Lower lobe of right lung (tissue), 2 donors: ENCODE data around the gene CCDC15. TPM values are rescaled to one million over a fixed set of nuclear protein-coding genes. Genes with fewer than 3 reads are reported as not detected.

Experiments
- ATAC-seq, 2 donors: fragments of 200-7000 bp; cut with Tn5 transposase; one replicate each; pipeline ENCODE4 v1.9.1; 2020 to 2022; ENCODE audit warnings: mild to moderate bottlenecking in 2 of 2, moderate library complexity in 2 of 2
- DNase-seq: peaks from one replicate; pipeline ENCODE4 v3.0.0-alpha.2; 2020
- H3K27ac ChIP-seq: fragments of 200-600 bp; one replicate; pipeline ENCODE4 v1.8.0; 2022
- H3K27me3 ChIP-seq: fragments of 200-600 bp; one replicate; pipeline ENCODE4 v1.8.0; 2022; ENCODE audit warnings: low read depth
- H3K36me3 ChIP-seq: fragments of 200-600 bp; one replicate; pipeline ENCODE4 v1.8.0; 2022; ENCODE audit warnings: mild to moderate bottlenecking
- H3K4me1 ChIP-seq: fragments of 200-600 bp; one replicate; pipeline ENCODE4 v1.8.0; 2022
- H3K4me3 ChIP-seq: fragments of 200-600 bp; one replicate; pipeline ENCODE4 v1.8.0; 2022; ENCODE audit warnings: mild to moderate bottlenecking
- H3K9me3 ChIP-seq: fragments of 200-600 bp; one replicate; pipeline ENCODE4 v1.8.0; 2022
- CTCF ChIP-seq: fragments of 200-600 bp; IDR thresholded peaks from one replicate; pipeline ENCODE4 v1.8.0; 2022; ENCODE audit warnings: antibody characterized with exemption, mild to moderate bottlenecking
- intact Hi-C: fragments of 100-400 bp; cut with DNase I; formaldehyde crosslinking; loops from one replicate; pipeline ENCODE4 v1.11.0; 2022
- total RNA-seq: library from RNA; stranded (reverse); fragmentation: NEBNext Ultra II Directional; extraction: Animal tissue kit (Norgen Biotek cat#: 25700); gene quantifications from one replicate; pipeline ENCODE4 v1.2.1, GENCODE V29; 2021
- donor health status: DM: no; HTN: yes; CAD: no; lungs with severe emphysema.

CCDC15 gene
- total RNA-seq, 1 donor from 2014 or later, result 1.4 TPM

DNA sequence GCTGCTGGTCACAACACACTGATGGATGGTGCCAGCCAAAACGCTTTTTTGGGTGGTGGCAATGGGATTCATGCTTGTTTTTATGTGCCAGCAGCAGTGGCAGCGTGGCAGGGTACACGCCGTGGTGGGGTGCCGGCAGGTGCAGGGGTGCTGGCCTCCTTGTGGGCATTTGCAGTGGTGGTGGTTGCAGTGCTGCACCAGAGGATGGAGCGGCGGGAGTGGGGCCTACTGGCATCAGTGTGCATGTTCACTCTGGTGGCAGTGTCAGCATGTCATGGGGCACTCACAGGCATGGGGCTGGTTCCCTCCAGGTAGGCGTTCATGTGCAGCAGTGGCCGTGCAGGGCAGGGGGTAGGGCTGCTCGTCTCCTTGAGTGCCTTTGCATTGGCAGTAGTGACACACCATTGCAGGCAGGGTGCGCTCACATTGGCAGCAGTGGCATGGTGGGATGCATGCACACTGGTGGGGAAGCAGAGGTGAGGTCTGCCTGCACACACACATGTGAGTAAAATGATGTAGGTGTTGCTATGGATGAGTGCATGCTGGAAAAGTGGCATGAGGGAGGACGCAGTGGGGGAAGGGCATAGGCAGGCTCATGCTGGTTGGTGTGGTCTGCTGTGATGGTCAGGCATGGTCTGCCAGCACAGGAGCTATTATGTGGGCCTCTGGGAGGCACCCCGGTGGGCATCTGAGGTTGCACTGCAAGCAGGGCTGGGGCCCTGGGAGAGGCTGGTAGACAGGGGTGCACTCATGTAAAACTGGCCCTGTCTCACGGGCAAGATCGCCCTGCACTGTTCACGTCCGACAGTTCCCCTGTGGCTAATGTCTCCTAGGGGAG lies 29.9 kb downstream of the CCDC15 start:
- H3K4me1 ChIP-seq, result no peaks in the 10 kb centered on the region
- no peak overlapping the region for H3K27ac ChIP-seq
- peaks cover 12% of the 10 kb centered on the region for H3K9me3 ChIP-seq
- H3K36me3 ChIP-seq, result no peaks in the 10 kb centered on the region
- no peak overlapping the region for H3K4me3 ChIP-seq
- TF ChIP-seq CTCF, result no peak
- ATAC-seq, result no peak
- no peaks in the 10 kb centered on the region for H3K27me3 ChIP-seq
- no peak for DNase-seq
- intact Hi-C loops, result no loop called here

- H3K27me3 ChIP-seq, result no peaks in the 10 kb centered on the region
- intact Hi-C loops, result no loop called here
- peaks cover 10% of the 10 kb centered on the region for H3K9me3 ChIP-seq
- ATAC-seq (no peak), DNase-seq (no peak)
- no peak overlapping the region for H3K4me3 ChIP-seq
- TF ChIP-seq CTCF, result no peak
- H3K4me1 ChIP-seq, result no peaks in the 10 kb centered on the region
- H3K36me3 ChIP-seq, result no peaks in the 10 kb centered on the region
- no peak overlapping the region for H3K27ac ChIP-seq
These were observed 30.5 kb downstream of the CCDC15 start for GRCh38 chr11:124984512-124984854.

DNA sequence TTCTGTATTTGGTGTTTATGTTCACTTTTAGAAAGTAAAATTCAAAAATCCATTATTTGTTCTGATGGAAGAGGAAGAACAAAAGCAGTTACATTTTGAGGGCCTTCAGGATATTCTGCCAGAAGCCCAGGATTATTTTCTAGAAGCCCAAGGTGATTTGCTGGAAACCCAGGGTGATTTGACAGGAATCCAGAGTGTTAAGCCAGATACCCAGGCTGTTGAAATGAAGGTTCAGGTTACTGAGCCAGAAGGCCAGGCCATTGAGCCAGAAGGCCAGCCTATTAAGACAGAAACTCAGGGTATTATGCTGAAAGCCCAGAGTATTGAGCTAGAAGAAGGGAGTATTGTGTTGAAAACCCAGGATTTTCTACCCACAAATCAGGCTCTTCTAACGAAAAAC lies 33.1 kb downstream of the CCDC15 start:
- Histone ChIP-seq H3K27ac (no peak overlapping the region), H3K36me3 (no peaks in the 10 kb centered on the region), H3K9me3 (peaks cover 5% of the 10 kb centered on the region), H3K27me3 (no peaks in the 10 kb centered on the region), H3K4me1 (no peaks in the 10 kb centered on the region), H3K4me3 (no peak overlapping the region)
- TF ChIP-seq CTCF, result no peak
- DNase-seq, result no peak
- ATAC-seq, result no peak
- intact Hi-C loops, result no loop called here

DNA sequence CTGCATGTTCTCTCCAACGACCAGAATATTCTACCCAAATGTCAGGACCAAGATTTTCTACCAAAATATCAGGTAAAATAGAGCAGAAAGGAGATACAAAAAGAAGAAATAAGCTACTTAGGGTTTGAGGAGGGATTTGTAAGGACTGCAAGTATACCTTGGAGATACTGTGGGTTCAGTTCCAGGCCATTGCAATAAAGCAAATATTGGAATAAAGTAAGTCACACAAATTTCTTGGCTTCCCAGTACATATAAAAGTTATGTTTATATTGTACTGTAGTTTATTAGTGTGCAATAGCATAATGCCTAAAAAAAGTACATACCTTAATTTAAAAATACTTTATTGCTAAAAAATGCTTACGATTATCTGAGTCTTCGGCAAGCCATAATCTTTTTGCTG lies 34.1 kb downstream of the CCDC15 start:
- H3K4me3 ChIP-seq, result no peak overlapping the region
- no peaks in the 10 kb centered on the region for H3K36me3 ChIP-seq
- intact Hi-C loops, result no loop called here
- H3K27ac ChIP-seq, result no peak overlapping the region
- H3K9me3 ChIP-seq, result no peaks in the 10 kb centered on the region
- H3K27me3 ChIP-seq, result no peaks in the 10 kb centered on the region
- ATAC-seq (no peak), DNase-seq (no peak)
- TF ChIP-seq CTCF, result no peak
- H3K4me1 ChIP-seq, result no peaks in the 10 kb centered on the region

- DNase-seq, result no peak
- no peaks in the 10 kb centered on the region for H3K4me1 ChIP-seq
- TF ChIP-seq CTCF, result no peak
- intact Hi-C loops, result no loop called here
- no peaks in the 10 kb centered on the region for H3K27me3 ChIP-seq
- no peak overlapping the region for H3K4me3 ChIP-seq
- H3K36me3 ChIP-seq, result no peaks in the 10 kb centered on the region
- no peak for ATAC-seq
- H3K27ac ChIP-seq, result no peak overlapping the region
- peaks cover 6% of the 10 kb centered on the region for H3K9me3 ChIP-seq
These were observed 47.2 kb downstream of the CCDC15 start for GRCh38 chr11:125001079-125001778.
